Activated CD4-positive, alpha-beta memory T cell treated with anti-CD3 and anti-CD28 coated beads for 36 hours (primary cell): Measurements from ENCODE around the gene DLX1. TPM values are rescaled to one million over a fixed set of nuclear protein-coding genes. Genes with fewer than 3 reads are reported as not detected.
"Not testable (repeated sequence)": the region's sequence is repeated elsewhere in the genome, so short reads cannot be mapped to it uniquely, and the experiment has no call there.

Experiments used
- CTCF ChIA-PET: fragments of 350-600 bp; sonication (Branson Sonifier 250); formaldehyde crosslinking; loops from one replicate; lab custom pipeline; 2021; ENCODE audit warnings: antibody characterized with exemption, inconsistent platforms; lab: Charles Lee
- POLR2A ChIA-PET: fragments of 350-600 bp; sonication (Branson Sonifier 250); formaldehyde crosslinking; loops from one replicate; lab custom pipeline; 2021; ENCODE audit warnings: antibody characterized with exemption; lab: Charles Lee
- DNase-seq: peaks from one replicate; pipeline ENCODE4 v3.0.0-alpha.2; 2020
- H3K27ac Mint-ChIP-seq: one replicate; pipeline ENCODE4 v1.8.0; 2021; ENCODE audit warnings: mixed read lengths
- H3K27me3 Mint-ChIP-seq: one replicate; pipeline ENCODE4 v1.8.0; 2021; ENCODE audit warnings: mixed read lengths
- H3K36me3 Mint-ChIP-seq: one replicate; pipeline ENCODE4 v1.8.0; 2021; ENCODE audit warnings: mixed read lengths
- H3K4me1 Mint-ChIP-seq: one replicate; pipeline ENCODE4 v1.8.0; 2021; ENCODE audit warnings: low read depth, mixed read lengths
- H3K4me3 Mint-ChIP-seq: one replicate; pipeline ENCODE4 v1.8.0; 2021; ENCODE audit warnings: mild to moderate bottlenecking, mixed read lengths
- H3K9me3 Mint-ChIP-seq: one replicate; pipeline ENCODE4 v1.8.0; 2021; ENCODE audit warnings: mixed read lengths
- intact Hi-C: fragments of 100-400 bp; cut with micrococcal nuclease; formaldehyde crosslinking; loops from one replicate; pipeline ENCODE4 v1.15.1; 2023
- total RNA-seq, 2 experiments: library from RNA; stranded (reverse); gene quantifications; one replicate each; pipeline ENCODE4 v1.2.3, GENCODE V29; 2021

The DLX1 gene
- total RNA-seq, 2 experiments from 2014 or later, result not detected

DNA sequence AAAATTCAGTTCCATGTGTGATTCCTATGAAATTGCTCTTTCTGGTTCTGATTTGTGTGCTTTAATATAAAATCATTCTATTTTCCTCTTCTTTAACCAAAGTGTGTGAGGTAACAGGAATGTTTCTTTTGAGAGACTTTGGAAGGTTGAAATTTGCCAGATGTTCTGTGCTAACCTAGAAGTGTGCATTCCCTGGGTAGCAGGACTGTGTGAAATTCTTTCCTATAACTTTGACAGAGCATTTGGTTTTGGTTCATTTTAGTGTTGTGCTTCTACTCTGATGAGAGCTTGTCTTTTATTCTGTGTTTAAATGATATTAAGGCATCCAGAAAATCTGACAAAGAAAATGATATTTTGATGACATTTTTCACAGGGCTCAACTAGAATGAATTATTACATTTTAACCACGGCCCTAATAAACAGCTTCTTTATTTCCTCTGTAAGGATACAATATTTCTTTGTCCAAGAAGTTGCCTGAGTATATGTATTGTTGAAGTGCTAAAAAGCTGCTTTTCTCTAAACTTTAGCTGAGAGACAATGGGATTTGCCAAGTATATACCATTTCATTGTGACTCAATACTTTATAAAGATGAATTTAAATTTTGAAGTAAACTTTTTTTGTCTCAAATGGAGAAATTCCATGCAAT is 34.7 kb upstream of the DLX1 start:
- Mint-ChIP-seq H3K27me3 (no peaks in the 10 kb centered on the region), H3K4me1 (peaks cover 3% of the 10 kb centered on the region), H3K36me3 (no peaks in the 10 kb centered on the region), H3K9me3 (no peaks in the 10 kb centered on the region), H3K27ac (no peak overlapping the region), H3K4me3 (no peak overlapping the region)
- POLR2A ChIA-PET, result interaction anchor here (0.8 kb wide), 1 partner anchor 13 kb away, joined by 3 read pairs; no protein-coding TSS in a partner anchor
- DNase-seq, result no peak
- CTCF ChIA-PET, result interaction anchor here (0.6 to 1.1 kb wide), 2 partner anchors 12 to 638 kb away, joined by 3 read pairs; no protein-coding TSS in a partner anchor
- intact Hi-C loops, result no loop called here

GRCh38 chr2:172052000-172052983 is 33.0 kb upstream of the DLX1 start:
- H3K4me3 Mint-ChIP-seq, result no peak overlapping the region
- H3K4me1 Mint-ChIP-seq, result no peaks in the 10 kb centered on the region
- ChIA-PET POLR2A (interaction anchor here (0.6 kb wide), 1 partner anchor 15 kb away, joined by 3 read pairs; no protein-coding TSS in a partner anchor), CTCF (no interaction called here)
- DNase-seq, result no peak
- no peak overlapping the region for H3K27ac Mint-ChIP-seq
- no peaks in the 10 kb centered on the region for H3K27me3 Mint-ChIP-seq
- H3K9me3 Mint-ChIP-seq, result no peaks in the 10 kb centered on the region
- intact Hi-C loops, result no loop called here
- H3K36me3 Mint-ChIP-seq, result no peaks in the 10 kb centered on the region

DNA sequence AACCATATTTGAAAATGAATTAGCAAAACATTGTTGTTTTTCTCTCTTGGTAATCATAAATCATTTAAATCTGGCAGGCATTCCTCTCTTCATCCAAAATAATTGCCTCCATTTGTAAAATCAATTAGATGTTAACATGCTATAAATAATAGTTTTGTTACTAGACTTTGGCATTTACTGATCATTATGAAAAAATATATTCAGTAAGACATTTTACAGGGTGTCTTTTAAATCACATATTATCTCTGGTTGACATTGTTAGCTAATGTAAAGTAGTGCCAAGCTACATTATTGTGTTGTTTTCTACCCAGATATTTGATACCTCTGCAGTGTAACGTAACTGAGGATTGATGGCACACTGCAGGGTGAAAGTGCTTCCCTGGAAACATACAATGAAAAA is 31.8 kb upstream of the DLX1 start:
- Mint-ChIP-seq H3K27ac (no peak overlapping the region), H3K9me3 (no peaks in the 10 kb centered on the region), H3K36me3 (no peaks in the 10 kb centered on the region), H3K4me3 (no peak overlapping the region), H3K27me3 (no peaks in the 10 kb centered on the region), H3K4me1 (no peaks in the 10 kb centered on the region)
- POLR2A ChIA-PET, result no interaction called here
- intact Hi-C loops, result no loop called here
- DNase-seq, result no peak
- CTCF ChIA-PET, result no interaction called here

- no peak for DNase-seq
Observed at GRCh38 chr2:172056293-172056692, 29.0 kb upstream of the DLX1 start.

DNA sequence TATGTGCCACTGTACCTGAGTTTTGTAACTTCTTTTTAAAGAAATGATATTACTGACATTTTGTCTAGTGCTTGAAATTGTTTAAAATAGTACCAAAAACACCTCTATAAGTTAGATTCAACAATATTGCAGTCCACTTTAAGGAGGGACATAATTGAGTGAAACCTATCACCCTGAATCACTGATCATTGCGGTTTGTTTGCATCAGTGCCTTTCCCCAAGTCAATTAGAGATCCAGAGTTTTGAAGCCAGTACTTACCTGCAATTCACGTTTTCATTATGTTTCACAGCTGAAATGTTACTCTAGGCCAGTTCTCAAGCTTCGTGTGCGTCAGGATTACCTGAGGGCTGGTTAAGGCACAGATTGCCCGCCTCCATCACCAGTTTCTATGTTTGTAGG is 26.6 kb upstream of the DLX1 start:
- Mint-ChIP-seq H3K27me3 (no peaks in the 10 kb centered on the region), H3K27ac (no peak overlapping the region), H3K36me3 (peaks cover 6% of the 10 kb centered on the region), H3K4me3 (no peak overlapping the region), H3K9me3 (no peaks in the 10 kb centered on the region), H3K4me1 (no peaks in the 10 kb centered on the region)
- POLR2A ChIA-PET, result no interaction called here
- intact Hi-C loops, result no loop called here
- no peak for DNase-seq
- CTCF ChIA-PET, result no interaction called here

More at GRCh38 chr2:172056293-172056692, 29.0 kb upstream of the DLX1 start:
- H3K9me3 Mint-ChIP-seq, result no peaks in the 10 kb centered on the region
- ChIA-PET POLR2A (no interaction called here), CTCF (interaction anchor here (1.5 kb wide), 1 partner anchor 71 kb away, joined by 4 read pairs; no protein-coding TSS in a partner anchor)
- H3K4me1 Mint-ChIP-seq, result no peaks in the 10 kb centered on the region
- no peaks in the 10 kb centered on the region for H3K36me3 Mint-ChIP-seq
- H3K27me3 Mint-ChIP-seq, result no peaks in the 10 kb centered on the region
- no peak overlapping the region for H3K27ac Mint-ChIP-seq
- no peak overlapping the region for H3K4me3 Mint-ChIP-seq
- intact Hi-C loops, result no loop called here

DNA sequence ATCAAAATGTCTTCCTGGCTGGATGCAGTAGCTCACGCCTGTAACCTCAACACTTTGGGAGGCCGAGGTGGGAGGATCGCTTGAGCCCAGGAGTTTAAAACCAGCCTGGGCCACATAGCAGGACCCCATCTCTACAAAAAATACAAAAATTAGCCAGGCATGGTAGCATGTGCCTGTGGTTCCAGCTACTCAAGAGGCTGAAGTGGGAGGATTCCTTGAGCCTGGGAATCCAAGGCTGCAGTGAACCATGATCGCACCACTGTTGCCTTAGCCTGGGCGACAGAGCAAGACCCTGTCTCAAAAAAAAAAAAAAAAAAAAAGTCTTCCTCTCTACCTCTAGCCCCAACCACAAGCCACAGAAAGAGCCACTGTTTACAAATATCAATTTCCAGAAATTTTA is 25.2 kb upstream of the DLX1 start:
- intact Hi-C loops, H3K4me3 Mint-ChIP-seq, H3K27ac Mint-ChIP-seq, H3K36me3 Mint-ChIP-seq, DNase-seq, H3K4me1 Mint-ChIP-seq, H3K27me3 Mint-ChIP-seq, H3K9me3 Mint-ChIP-seq: not testable (repeated sequence)
- ChIA-PET CTCF (interaction anchor here (0.7 kb wide), 1 partner anchor 406 kb away, joined by 3 read pairs; no protein-coding TSS in a partner anchor), POLR2A (interaction anchor here (0.6 kb wide), 1 partner anchor 482 kb away, joined by 5 read pairs; no protein-coding TSS in a partner anchor)

DNA sequence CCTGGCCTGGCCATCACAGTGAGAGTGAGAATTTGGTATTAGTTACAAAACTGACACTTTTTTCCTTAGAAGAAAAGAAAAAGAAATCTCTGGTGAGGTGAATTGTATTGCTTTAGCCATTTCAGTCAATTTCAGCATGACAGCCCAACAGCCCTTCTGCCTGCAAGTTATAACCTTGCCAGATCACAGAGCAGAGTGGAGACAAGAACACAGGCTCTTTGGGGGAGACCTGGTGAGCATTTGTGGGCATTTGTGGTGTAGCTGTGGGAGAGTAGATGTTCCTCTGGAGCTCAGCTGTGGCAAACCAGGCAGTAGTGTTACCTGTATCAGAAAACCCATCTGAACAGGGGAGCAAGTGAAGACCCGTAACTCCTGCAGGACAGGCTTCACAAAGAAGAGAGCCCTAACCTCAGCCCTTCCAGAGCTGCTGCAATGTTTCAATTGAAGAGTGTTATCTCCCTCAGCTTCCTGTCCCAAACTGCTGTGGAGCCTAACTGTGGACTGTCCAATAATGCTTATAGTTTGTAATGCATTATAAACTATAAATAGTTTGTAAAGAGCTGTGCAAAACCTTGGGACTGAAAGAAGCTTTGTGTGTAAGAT is 22.8 kb upstream of the DLX1 start:
- no peak overlapping the region for H3K4me3 Mint-ChIP-seq
- CTCF ChIA-PET, result interaction anchor here (1.0 kb wide), 1 partner anchor 12 kb away, joined by 3 read pairs; no protein-coding TSS in a partner anchor

DNA sequence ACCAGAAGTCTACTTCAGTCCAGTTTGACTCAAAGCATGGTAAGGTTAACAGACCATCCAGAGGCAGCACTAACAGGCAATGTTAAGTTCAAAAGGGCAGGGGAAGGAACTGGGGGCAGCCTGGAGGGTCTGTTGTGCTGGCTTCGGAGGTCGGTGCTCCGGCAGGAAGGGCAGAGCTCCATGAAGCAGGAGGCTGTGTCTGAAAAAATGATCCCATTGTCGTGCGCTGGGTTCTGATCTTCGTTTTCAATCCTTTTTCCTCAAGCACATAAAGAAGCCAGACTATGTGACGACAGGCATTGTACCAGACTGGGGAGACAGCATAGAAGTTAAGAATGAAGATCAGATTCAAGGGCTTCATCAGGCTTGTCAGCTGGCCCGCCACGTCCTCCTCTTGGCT is 21.9 kb upstream of the DLX1 start:
- no peaks in the 10 kb centered on the region for H3K4me1 Mint-ChIP-seq
- CTCF ChIA-PET, result interaction anchor here (1.0 kb wide), 1 partner anchor 13 kb away, joined by 3 read pairs; no protein-coding TSS in a partner anchor
- no peaks in the 10 kb centered on the region for H3K9me3 Mint-ChIP-seq
- H3K27me3 Mint-ChIP-seq, result no peaks in the 10 kb centered on the region
- no peak overlapping the region for H3K27ac Mint-ChIP-seq
- no peak overlapping the region for H3K4me3 Mint-ChIP-seq
- intact Hi-C loops, result no loop called here
- no peak for DNase-seq
- POLR2A ChIA-PET, result no interaction called here
- H3K36me3 Mint-ChIP-seq, result peaks cover 10% of the 10 kb centered on the region

More for the DNA sequence above, 22.8 kb upstream of the DLX1 start:
- Mint-ChIP-seq H3K4me1 (no peaks in the 10 kb centered on the region), H3K9me3 (no peaks in the 10 kb centered on the region), H3K27me3 (no peaks in the 10 kb centered on the region), H3K27ac (no peak overlapping the region), H3K36me3 (peaks cover 10% of the 10 kb centered on the region)
- intact Hi-C loops, result no loop called here
- POLR2A ChIA-PET, result no interaction called here
- no peak for DNase-seq

- peaks cover 13% of the 10 kb centered on the region for H3K36me3 Mint-ChIP-seq
- H3K27ac Mint-ChIP-seq, result no peak overlapping the region
- intact Hi-C loops, result no loop called here
- no peaks in the 10 kb centered on the region for H3K9me3 Mint-ChIP-seq
- ChIA-PET CTCF (no interaction called here), POLR2A (no interaction called here)
- no peaks in the 10 kb centered on the region for H3K27me3 Mint-ChIP-seq
- no peak for DNase-seq
- no peak overlapping the region for H3K4me3 Mint-ChIP-seq
- H3K4me1 Mint-ChIP-seq, result no peaks in the 10 kb centered on the region
Observed at GRCh38 chr2:172065111-172065510, 20.2 kb upstream of the DLX1 start.

GRCh38 chr2:172066394-172066886 is 18.9 kb upstream of the DLX1 start:
- intact Hi-C loops, result no loop called here
- Mint-ChIP-seq H3K4me1 (no peaks in the 10 kb centered on the region), H3K27me3 (no peaks in the 10 kb centered on the region), H3K9me3 (no peaks in the 10 kb centered on the region), H3K27ac (no peak overlapping the region), H3K36me3 (peaks cover 14% of the 10 kb centered on the region), H3K4me3 (no peak overlapping the region)
- POLR2A ChIA-PET, result no interaction called here
- DNase-seq, result no peak
- CTCF ChIA-PET, result no interaction called here

DNA sequence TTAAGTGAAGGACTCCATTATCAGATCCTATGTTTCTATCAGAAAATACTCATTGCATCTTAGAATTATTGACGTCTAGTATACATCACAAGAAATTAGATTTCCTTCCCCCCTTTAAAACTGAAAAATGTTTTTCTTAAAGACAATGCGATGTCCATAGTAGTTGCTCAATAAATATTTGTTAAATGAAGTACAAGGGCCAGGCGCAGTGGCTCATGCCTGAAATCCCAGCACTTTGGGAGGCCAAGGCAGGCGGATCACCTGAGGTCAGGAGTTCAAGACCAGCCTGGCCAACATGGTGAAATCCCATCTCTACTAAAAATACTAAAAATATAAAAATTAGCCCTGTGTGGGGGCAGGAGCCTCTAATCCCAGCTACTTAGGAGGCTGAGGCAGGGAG is 17.4 kb upstream of the DLX1 start:
- H3K27ac Mint-ChIP-seq, DNase-seq, H3K9me3 Mint-ChIP-seq, POLR2A ChIA-PET, intact Hi-C loops, H3K4me1 Mint-ChIP-seq, CTCF ChIA-PET, H3K27me3 Mint-ChIP-seq, H3K4me3 Mint-ChIP-seq: not testable (repeated sequence)
- H3K36me3 Mint-ChIP-seq, result peaks cover 16% of the 10 kb centered on the region

DNA sequence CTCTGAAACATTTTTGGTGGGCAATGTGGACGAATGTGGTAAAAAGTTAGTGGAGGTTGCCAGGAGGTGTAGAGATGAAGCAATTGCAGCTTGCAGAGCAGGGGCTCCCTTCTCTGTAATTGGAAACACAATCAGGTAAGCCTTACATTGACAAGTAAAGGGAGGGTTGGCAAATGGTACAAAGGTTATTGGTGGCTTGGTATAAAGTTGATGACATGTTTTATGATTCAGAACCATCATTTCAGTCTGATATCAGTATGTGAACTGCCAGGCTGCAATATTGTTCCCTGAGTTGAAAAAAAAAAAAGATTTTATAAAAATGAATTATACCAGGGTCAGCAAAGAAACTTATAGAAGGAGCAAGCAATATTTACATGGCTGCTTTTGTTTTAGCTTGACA is 14.4 kb upstream of the DLX1 start:
- Mint-ChIP-seq H3K27me3 (peaks cover 2% of the 10 kb centered on the region), H3K9me3 (no peaks in the 10 kb centered on the region), H3K4me1 (no peaks in the 10 kb centered on the region), H3K36me3 (peaks cover 13% of the 10 kb centered on the region), H3K27ac (no peak overlapping the region), H3K4me3 (no peak overlapping the region)
- DNase-seq, result no peak
- CTCF ChIA-PET, result no interaction called here
- intact Hi-C loops, result no loop called here
- POLR2A ChIA-PET, result no interaction called here
